AG04450 (cell line): ENCODE measurements around the gene CTLA4. TPM values are rescaled to one million over a fixed set of nuclear protein-coding genes. Genes with fewer than 3 reads are reported as not detected.

Experiments
- CTCF ChIA-PET: fragments of 300-600, 350-600 bp; formaldehyde crosslinking; extraction: SDS; loops from one replicate; lab custom pipeline; 2022; ENCODE audit warnings: antibody characterized with exemption, inconsistent platforms; lab: Charles Lee
- POLR2A ChIA-PET: fragments of 350-600 bp; formaldehyde crosslinking; extraction: SDS; loops from one replicate; lab custom pipeline; 2021; ENCODE audit warnings: antibody characterized with exemption, inconsistent platforms; lab: Yijun Ruan, JAX
- DNase-seq: peaks from one replicate; pipeline ENCODE4 v3.0.0-alpha.2; 2011; ENCODE audit warnings: low read depth, low spot score
- H3K27ac ChIP-seq: one replicate; pipeline ENCODE4 v1.5.1; 2012; ENCODE audit warnings: low read depth, low read length, control low read depth
- H3K27me3 ChIP-seq: one replicate; pipeline ENCODE4 v1.6.0; 2012; ENCODE audit warnings: low read length; ENCODE audit not compliant: control insufficient read depth, insufficient read depth
- H3K4me3 ChIP-seq: 2 replicates; pipeline ENCODE4 v1.5.1; 2011; ENCODE audit warnings: mild to moderate bottlenecking, low read depth, low read length, control low read depth
- H3K9me3 ChIP-seq: 2 replicates; pipeline ENCODE4 v1.5.1; 2012; ENCODE audit warnings: low read length; ENCODE audit not compliant: control insufficient read depth, insufficient read depth
- polyA plus RNA-seq: library from polyadenylated mRNA; depleted of rRNA; stranded (reverse); fragments of >200 nt; gene quantifications from 2 replicates; pipeline ENCODE4 v1.2.3, GENCODE V29; 2011
- TF ChIP-seq, protein P1 (sequence below): IDR thresholded peaks from 2 replicates; pipeline ENCODE4 v1.5.1; 2011; ENCODE audit warnings: low read depth, low read length, control low read depth, inconsistent platforms

Gene CTLA4
- polyA plus RNA-seq, 1 experiment: not detected

DNA sequence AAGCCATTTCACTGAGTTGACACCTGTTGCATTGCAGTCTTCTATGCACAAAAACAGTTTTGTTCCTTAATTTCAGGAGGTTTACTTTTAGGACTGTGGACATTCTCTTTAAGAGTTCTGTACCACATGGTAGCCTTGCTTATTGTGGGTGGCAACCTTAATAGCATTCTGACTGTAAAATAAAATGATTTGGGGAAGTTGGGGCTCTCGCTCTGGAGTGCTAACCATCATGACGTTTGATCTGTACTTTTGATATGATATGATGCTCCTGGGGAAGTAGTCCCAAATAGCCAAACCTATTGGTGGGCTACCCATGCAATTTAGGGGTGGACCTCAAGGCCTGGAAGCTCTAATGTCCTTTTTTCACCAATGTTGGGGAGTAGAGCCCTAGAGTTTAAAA is 3.4 kb downstream of the CTLA4 start:
- CTCF ChIA-PET: no interaction called here
- no peak for DNase-seq
- H3K27ac ChIP-seq: no peak overlapping the region
- H3K27me3 ChIP-seq: peaks cover 12% of the 10 kb centered on the region
- POLR2A ChIA-PET: no interaction called here
- H3K9me3 ChIP-seq: no peaks in the 10 kb centered on the region
- TF ChIP-seq, protein P1, sequence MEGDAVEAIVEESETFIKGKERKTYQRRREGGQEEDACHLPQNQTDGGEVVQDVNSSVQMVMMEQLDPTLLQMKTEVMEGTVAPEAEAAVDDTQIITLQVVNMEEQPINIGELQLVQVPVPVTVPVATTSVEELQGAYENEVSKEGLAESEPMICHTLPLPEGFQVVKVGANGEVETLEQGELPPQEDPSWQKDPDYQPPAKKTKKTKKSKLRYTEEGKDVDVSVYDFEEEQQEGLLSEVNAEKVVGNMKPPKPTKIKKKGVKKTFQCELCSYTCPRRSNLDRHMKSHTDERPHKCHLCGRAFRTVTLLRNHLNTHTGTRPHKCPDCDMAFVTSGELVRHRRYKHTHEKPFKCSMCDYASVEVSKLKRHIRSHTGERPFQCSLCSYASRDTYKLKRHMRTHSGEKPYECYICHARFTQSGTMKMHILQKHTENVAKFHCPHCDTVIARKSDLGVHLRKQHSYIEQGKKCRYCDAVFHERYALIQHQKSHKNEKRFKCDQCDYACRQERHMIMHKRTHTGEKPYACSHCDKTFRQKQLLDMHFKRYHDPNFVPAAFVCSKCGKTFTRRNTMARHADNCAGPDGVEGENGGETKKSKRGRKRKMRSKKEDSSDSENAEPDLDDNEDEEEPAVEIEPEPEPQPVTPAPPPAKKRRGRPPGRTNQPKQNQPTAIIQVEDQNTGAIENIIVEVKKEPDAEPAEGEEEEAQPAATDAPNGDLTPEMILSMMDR: no peak
- H3K4me3 ChIP-seq: no peak overlapping the region

DNA sequence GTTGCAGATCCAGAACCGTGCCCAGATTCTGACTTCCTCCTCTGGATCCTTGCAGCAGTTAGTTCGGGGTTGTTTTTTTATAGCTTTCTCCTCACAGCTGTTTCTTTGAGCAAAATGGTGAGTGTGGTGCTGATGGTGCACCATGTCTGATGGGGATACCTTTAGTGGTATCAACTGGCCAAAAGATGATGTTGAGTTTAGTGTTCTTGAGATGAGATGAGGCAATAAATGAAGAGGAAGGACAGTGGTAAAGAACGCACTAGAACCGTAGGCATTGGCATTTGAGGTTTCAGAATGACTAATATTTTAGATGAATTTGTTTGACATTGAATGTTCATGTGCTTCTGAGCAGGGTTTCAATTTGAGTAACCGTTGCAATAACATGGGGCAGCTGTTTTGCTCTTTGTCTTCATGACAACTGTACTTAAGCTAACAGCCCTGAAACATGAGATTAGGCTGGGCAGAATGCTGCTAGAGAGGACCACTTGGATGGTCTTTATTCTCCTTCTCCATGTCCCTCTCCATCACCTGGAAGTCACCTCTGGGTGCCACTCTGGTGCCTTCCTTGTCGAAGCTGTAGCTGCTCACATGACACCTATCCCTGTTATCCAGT is 3.9 kb downstream of the CTLA4 start:
- no peak overlapping the region for H3K4me3 ChIP-seq
- TF ChIP-seq, protein P1: no peak
- DNase-seq: no peak
- H3K27me3 ChIP-seq: peaks cover 12% of the 10 kb centered on the region
- CTCF ChIA-PET: no interaction called here
- no peaks in the 10 kb centered on the region for H3K9me3 ChIP-seq
- POLR2A ChIA-PET: no interaction called here
- no peak overlapping the region for H3K27ac ChIP-seq

DNA sequence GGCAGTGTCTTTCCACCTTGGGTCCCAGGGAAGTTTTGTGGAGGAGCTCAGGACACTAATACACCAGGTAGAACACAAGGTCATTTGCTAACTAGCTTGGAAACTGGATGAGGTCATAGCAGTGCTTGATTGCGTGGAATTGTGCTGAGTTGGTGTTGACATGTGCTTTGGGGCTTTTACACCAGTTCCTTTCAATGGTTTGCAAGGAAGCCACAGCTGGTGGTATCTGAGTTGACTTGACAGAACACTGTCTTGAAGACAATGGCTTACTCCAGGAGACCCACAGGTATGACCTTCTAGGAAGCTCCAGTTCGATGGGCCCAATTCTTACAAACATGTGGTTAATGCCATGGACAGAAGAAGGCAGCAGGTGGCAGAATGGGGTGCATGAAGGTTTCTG is 5.9 kb downstream of the CTLA4 start:
- Histone ChIP-seq H3K4me3 (no peak overlapping the region), H3K9me3 (no peaks in the 10 kb centered on the region), H3K27ac (no peak overlapping the region), H3K27me3 (peaks cover 7% of the 10 kb centered on the region)
- no peak for DNase-seq
- TF ChIP-seq, protein P1: no peak
- ChIA-PET CTCF (interaction anchor here (0.6 kb wide), 1 partner anchor 389 kb away, joined by 4 read pairs; no protein-coding TSS in a partner anchor), POLR2A (no interaction called here)

DNA sequence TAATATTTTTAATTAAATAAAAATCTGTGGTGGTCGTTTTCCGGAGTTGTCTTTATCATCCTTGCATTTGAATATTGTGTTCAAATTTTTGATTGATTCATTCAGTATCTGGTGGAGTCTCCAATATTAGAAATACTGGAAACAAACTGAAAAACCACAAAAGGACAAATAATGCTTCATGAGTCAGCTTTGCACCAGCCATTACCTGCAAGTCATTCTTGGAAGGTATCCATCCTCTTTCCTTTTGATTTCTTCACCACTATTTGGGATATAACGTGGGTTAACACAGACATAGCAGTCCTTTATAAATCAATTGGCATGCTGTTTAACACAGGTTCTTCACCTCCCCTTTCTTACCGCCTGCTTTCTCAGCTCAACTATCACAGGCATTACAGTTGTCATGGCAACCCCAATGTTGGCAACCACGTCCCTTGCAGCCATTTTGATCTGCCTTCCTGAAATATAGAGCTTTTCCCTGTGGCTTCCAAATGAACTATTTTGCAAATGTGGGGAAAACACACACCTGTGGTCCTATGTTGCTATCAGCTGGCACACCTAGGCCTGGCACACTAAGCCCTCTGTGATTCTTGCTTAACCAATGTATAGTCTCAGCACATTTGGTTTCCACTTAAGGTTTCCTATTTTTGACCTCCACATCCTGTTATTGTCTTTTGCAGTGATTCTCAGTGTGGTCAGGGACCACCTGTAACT is 6.5 kb downstream of the CTLA4 start:
- no peaks in the 10 kb centered on the region for H3K9me3 ChIP-seq
- TF ChIP-seq, protein P1: no peak
- POLR2A ChIA-PET: no interaction called here

DNA sequence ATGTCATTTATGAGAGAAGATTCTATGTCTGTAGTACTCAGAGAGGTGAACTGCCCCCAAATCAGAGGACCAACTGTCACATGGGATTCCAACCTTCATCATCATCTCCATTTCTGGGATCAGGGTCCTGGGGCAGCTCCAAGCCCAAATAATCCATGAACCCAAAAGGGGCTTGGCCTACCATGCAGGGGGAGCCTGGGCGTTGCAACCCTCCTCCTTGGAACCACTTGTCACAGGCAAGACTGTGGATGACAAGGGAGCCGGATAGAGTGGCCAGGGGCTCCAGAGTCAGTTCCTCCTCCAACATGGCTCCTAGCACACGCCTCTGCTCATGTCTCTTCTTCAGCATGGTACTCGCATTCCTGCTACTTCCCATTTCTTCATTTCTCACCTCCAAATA is 7.9 kb downstream of the CTLA4 start:
- no peaks in the 10 kb centered on the region for H3K9me3 ChIP-seq
- peaks cover 4% of the 10 kb centered on the region for H3K27me3 ChIP-seq
- TF ChIP-seq, protein P1: no peak
- ChIA-PET CTCF (no interaction called here), POLR2A (no interaction called here)
- H3K27ac ChIP-seq: no peak overlapping the region
- DNase-seq: no peak
- H3K4me3 ChIP-seq: no peak overlapping the region

More for the DNA sequence above, 6.5 kb downstream of the CTLA4 start:
- peaks cover 5% of the 10 kb centered on the region for H3K27me3 ChIP-seq
- no peak overlapping the region for H3K4me3 ChIP-seq
- CTCF ChIA-PET: interaction anchor here (0.6 kb wide), 1 partner anchor 389 kb away, joined by 4 read pairs; no protein-coding TSS in a partner anchor
- DNase-seq: no peak
- H3K27ac ChIP-seq: no peak overlapping the region
